Stimulated activated CD8-positive, alpha-beta memory T cell treated with anti-CD3 and anti-CD28 coated beads, Interleukin-7, amount 100 ng/mL, for 48 hours (primary cell): Measurements from ENCODE around the gene KRCC1.

Experiments
- DNase-seq, 2 donors: peaks; one replicate each; pipeline ENCODE4 v3.0.0-alpha.2; 2020; ENCODE audit warnings: low read depth in 1 of 2; ENCODE audit errors: extremely low read depth in 1 of 2

Gene KRCC1

GRCh38 chr2:88055371-88056128 is at the start of gene KRCC1:
TSS of gene KRCC1 (minus strand) at chr2:88055783. CDS start at chr2:88028563, 27,220 bp downstream.
- peak; percentile 92 to 93 for DNase-seq

GRCh38 chr2:88100489-88100858 is 44.9 kb upstream of the KRCC1 start:
- no peak for DNase-seq

GRCh38 chr2:88099798-88100488 is 44.4 kb upstream of the KRCC1 start:
- DNase-seq = no peak

GRCh38 chr2:88098558-88098900 is 42.9 kb upstream of the KRCC1 start:
- no peak for DNase-seq

- no peak for DNase-seq
Measured at GRCh38 chr2:88097891-88098557, 42.4 kb upstream of the KRCC1 start.

- DNase-seq = no peak
Measured at GRCh38 chr2:88097192-88097591, 41.6 kb upstream of the KRCC1 start.

- no peak for DNase-seq
Measured at GRCh38 chr2:88096708-88097107, 41.1 kb upstream of the KRCC1 start.

- DNase-seq = no peak
Measured at GRCh38 chr2:88095022-88095421, 39.4 kb upstream of the KRCC1 start.

GRCh38 chr2:88092773-88093172 is 37.2 kb upstream of the KRCC1 start:
- no peak for DNase-seq

GRCh38 chr2:88091943-88092342 is 36.4 kb upstream of the KRCC1 start:
- DNase-seq = no peak

GRCh38 chr2:88090446-88091283 is 35.1 kb upstream of the KRCC1 start:
- peak; percentile 11 to 18 for DNase-seq

- no peak for DNase-seq
Measured at GRCh38 chr2:88088999-88089398, 33.4 kb upstream of the KRCC1 start.

- no peak for DNase-seq
Measured at GRCh38 chr2:88087763-88088162, 32.2 kb upstream of the KRCC1 start.

- no peak for DNase-seq
Measured at GRCh38 chr2:88087073-88087472, 31.5 kb upstream of the KRCC1 start.

GRCh38 chr2:88086401-88086800 is 30.8 kb upstream of the KRCC1 start:
- DNase-seq = no peak

GRCh38 chr2:88085602-88086001 is 30.0 kb upstream of the KRCC1 start:
- DNase-seq = no peak

- no peak for DNase-seq
Measured at GRCh38 chr2:88085099-88085498, 29.5 kb upstream of the KRCC1 start.

- no peak for DNase-seq
Measured at GRCh38 chr2:88082781-88083180, 27.2 kb upstream of the KRCC1 start.

- no peak for DNase-seq
Measured at GRCh38 chr2:88081924-88082608, 26.5 kb upstream of the KRCC1 start.

- DNase-seq = no peak
Measured at GRCh38 chr2:88080545-88080944, 25.0 kb upstream of the KRCC1 start.
